ENCODE results near the gene DENND2A.

GRCh38 chr7:140643416-140643815, 2.8 kb upstream of the DENND2A start:
- TF ChIP-seq POLR2A (IDR thresholded peaks at IDR 0.05) (no peak), CTCF (IDR thresholded peaks at IDR 0.05) (no peak)

All from thyroid gland (tissue), 4 donors.